HAP-1 (cell line): Measurements from ENCODE around the gene EVL.

Experiments
- DNase-seq, 2 experiments: peaks; one replicate each; pipeline ENCODE4 v3.0.0-alpha.2; 2016 to 2020; ENCODE audit warnings: low spot score in 2 of 2
- H3K27me3 ChIP-seq: fragments of 250-450 bp; sonication (Bioruptor Pico); 2 replicates; pipeline ENCODE4 v1.5.1; 2020; ENCODE audit warnings: low read depth, mild to moderate bottlenecking, moderate library complexity
- H3K36me3 ChIP-seq: fragments of 250-450 bp; sonication (Bioruptor Pico); replicated peaks from 2 replicates; pipeline ENCODE4 v1.5.1; 2020; ENCODE audit warnings: mild to moderate bottlenecking
- H3K4me1 ChIP-seq: fragments of 250-450 bp; sonication (Bioruptor Pico); 2 replicates; pipeline ENCODE4 v1.5.1; 2020; ENCODE audit warnings: mild to moderate bottlenecking
- H3K4me3 ChIP-seq: fragments of 250-450 bp; sonication (Bioruptor Pico); 2 replicates; pipeline ENCODE4 v1.5.1; 2020; ENCODE audit warnings: mild to moderate bottlenecking, moderate library complexity
- H3K9me3 ChIP-seq: fragments of 250-450 bp; sonication (Bioruptor Pico); 2 replicates; pipeline ENCODE4 v1.5.1; 2020; ENCODE audit warnings: mild to moderate bottlenecking, moderate library complexity
- in situ Hi-C: fragments of 300-500 bp; cut with MboI; formaldehyde crosslinking; loops from 3 replicates; pipeline ENCODE4 v1.14.3; 2020; ENCODE audit warnings: low sequenced_read_pairs, inconsistent platforms, mixed read lengths

The EVL gene

GRCh38 chr14:100065942-100066574, 836 bp downstream of the EVL start:
- no peak overlapping the region for H3K4me3 ChIP-seq
- in situ Hi-C loops = no loop called here
- H3K9me3 ChIP-seq = no peaks in the 10 kb centered on the region
- no peak for DNase-seq
- no peaks in the 10 kb centered on the region for H3K4me1 ChIP-seq
- H3K36me3 ChIP-seq = no peaks in the 10 kb centered on the region
- no peaks in the 10 kb centered on the region for H3K27me3 ChIP-seq

- no peak for DNase-seq
- Histone ChIP-seq H3K4me1 (no peaks in the 10 kb centered on the region), H3K27me3 (no peaks in the 10 kb centered on the region), H3K4me3 (no peak overlapping the region), H3K36me3 (no peaks in the 10 kb centered on the region), H3K9me3 (no peaks in the 10 kb centered on the region)
- in situ Hi-C loops = no loop called here
Measured at GRCh38 chr14:100066962-100067361, 1.7 kb downstream of the EVL start.

- no peak overlapping the region for H3K4me3 ChIP-seq
- no peaks in the 10 kb centered on the region for H3K27me3 ChIP-seq
- H3K36me3 ChIP-seq = no peaks in the 10 kb centered on the region
- H3K9me3 ChIP-seq = no peaks in the 10 kb centered on the region
- no peak for DNase-seq
- no peaks in the 10 kb centered on the region for H3K4me1 ChIP-seq
- in situ Hi-C loops = no loop called here
Measured at GRCh38 chr14:100067481-100067880, 2.3 kb downstream of the EVL start.

DNA sequence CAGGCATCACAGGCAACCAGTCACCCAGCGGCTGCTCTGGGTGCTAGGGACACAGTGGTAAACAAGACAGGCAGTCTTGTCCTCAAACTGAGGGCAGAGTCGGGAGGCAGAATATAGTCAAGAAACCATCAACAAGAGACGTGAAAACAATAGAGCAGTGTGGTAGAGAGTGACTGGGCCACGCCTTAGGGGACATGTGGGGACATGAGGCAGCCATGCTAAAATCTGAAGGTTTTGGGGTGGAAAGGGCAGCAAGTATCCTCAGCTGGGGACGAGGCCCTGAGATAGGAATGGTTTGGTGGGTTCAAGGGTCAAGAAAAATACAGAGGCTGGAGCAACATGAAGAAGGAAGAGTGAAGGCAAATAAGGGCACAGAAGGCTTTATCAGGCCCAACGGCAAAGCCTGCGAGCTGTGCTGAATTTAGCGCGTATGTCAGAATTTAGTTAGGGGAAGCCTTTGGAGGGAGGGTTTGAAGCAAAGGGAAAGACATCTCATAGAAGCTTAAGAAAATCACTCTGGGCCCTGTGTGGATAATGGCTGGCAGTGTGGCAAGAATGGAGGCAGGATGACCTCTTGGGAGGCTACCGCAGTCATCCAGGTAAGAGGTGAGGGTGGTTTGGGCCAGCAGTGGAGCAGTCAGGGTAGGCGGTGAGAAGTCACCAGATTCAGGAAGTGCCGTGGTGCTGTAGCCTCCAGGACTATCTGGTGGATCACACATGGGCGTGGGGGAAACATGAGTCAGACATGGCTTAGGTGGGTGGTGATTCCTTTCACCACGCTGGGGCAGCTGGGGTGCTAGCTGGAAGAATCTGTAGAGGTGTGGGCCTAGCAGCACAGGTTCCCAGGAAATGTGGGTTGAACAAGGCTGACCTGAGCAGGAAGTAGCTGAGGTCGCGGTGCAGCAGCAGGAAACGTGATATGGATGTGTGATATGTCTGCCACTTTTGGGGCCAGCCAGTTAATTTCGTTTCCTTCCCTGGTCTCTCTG, 3.0 kb downstream of the EVL start:
- Histone ChIP-seq H3K9me3 (no peaks in the 10 kb centered on the region), H3K36me3 (no peaks in the 10 kb centered on the region), H3K4me3 (no peak overlapping the region), H3K27me3 (no peaks in the 10 kb centered on the region), H3K4me1 (no peaks in the 10 kb centered on the region)
- no peak for DNase-seq
- in situ Hi-C loops = no loop called here

GRCh38 chr14:100069161-100069800, 4.1 kb downstream of the EVL start:
- Histone ChIP-seq H3K4me1 (no peaks in the 10 kb centered on the region), H3K27me3 (no peaks in the 10 kb centered on the region), H3K36me3 (no peaks in the 10 kb centered on the region), H3K9me3 (no peaks in the 10 kb centered on the region), H3K4me3 (no peak overlapping the region)
- in situ Hi-C loops = no loop called here
- no peak for DNase-seq

DNA sequence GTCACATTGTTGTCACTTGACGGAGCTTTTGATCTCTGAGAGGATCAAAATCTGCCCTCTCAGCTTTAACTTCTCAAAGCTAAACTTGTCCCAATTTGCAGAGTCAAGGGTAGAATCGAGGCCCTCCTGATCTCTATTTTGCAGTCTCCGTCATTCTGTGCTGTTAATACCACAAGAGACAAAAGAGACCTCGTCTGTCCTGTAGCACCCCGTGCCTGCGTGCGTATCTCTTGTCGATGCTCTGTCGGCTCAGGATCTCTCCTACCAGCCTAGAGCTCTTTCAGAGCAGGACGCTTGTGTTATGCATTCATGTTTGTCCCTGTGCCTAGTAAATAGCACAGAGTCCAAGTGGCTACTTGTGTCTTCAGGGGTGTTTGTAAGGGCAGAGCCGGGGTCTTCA, 5.1 kb downstream of the EVL start:
- no peaks in the 10 kb centered on the region for H3K36me3 ChIP-seq
- H3K9me3 ChIP-seq = no peaks in the 10 kb centered on the region
- no peak for DNase-seq
- H3K4me1 ChIP-seq = no peaks in the 10 kb centered on the region
- H3K4me3 ChIP-seq = no peak overlapping the region
- no peaks in the 10 kb centered on the region for H3K27me3 ChIP-seq
- in situ Hi-C loops = no loop called here

DNA sequence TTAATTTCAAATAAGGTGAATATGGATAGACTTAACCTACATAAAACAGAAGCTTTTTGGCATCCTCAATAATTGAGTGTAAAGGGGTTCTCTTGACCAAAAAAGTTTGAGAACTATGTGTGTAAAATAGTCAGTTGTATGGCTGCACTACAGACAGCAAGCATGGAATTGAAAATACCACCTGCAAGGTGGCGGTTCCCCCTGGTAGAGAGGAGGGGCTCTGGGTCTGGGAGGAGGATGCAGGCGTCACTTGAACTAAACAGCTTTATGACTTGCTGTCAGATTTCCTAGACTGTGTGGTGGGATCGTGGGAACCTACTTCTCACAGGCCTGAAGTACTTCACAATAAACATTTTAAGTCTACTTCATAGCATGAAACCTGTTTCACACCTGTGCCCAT, 6.3 kb downstream of the EVL start:
- Histone ChIP-seq H3K9me3 (no peaks in the 10 kb centered on the region), H3K27me3 (no peaks in the 10 kb centered on the region), H3K4me3 (no peak overlapping the region), H3K4me1 (no peaks in the 10 kb centered on the region), H3K36me3 (no peaks in the 10 kb centered on the region)
- no peak for DNase-seq
- in situ Hi-C loops = no loop called here

DNA sequence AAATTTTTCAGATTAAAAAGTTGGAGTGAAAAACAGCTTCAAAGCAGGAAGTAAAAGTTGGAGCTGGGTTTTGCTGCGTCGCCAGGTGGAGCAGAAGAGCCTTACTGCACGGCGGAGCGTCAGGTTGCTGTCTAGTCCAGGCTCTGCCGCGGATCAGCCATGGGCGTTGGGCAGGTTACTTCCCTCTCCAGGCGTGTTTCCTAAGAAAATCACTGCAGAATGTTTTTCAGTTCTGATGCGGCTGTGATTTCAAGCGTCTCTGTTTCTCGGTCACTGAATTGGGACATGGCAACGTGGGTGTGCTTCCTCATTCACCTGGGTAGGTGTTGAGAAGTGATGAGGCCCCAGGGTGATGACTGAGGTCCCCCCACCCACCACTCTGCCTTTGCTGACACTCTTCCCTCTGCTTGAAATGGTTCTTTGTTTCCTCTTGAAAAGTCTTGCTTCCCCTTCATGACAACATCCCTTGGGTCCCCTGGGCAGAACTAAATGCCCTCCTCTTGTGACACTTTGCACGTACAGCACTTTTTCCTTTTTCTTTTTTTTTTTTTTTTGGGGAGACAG, 7.6 kb downstream of the EVL start:
- Histone ChIP-seq H3K9me3 (no peaks in the 10 kb centered on the region), H3K27me3 (no peaks in the 10 kb centered on the region), H3K4me3 (no peak overlapping the region), H3K36me3 (no peaks in the 10 kb centered on the region), H3K4me1 (no peaks in the 10 kb centered on the region)
- DNase-seq = no peak
- in situ Hi-C loops = no loop called here

GRCh38 chr14:100073576-100074430, 8.6 kb downstream of the EVL start:
- H3K4me3 ChIP-seq = no peak overlapping the region
- no peak for DNase-seq
- no peaks in the 10 kb centered on the region for H3K9me3 ChIP-seq
- in situ Hi-C loops = no loop called here
- no peaks in the 10 kb centered on the region for H3K27me3 ChIP-seq
- no peaks in the 10 kb centered on the region for H3K4me1 ChIP-seq
- H3K36me3 ChIP-seq = no peaks in the 10 kb centered on the region

DNA sequence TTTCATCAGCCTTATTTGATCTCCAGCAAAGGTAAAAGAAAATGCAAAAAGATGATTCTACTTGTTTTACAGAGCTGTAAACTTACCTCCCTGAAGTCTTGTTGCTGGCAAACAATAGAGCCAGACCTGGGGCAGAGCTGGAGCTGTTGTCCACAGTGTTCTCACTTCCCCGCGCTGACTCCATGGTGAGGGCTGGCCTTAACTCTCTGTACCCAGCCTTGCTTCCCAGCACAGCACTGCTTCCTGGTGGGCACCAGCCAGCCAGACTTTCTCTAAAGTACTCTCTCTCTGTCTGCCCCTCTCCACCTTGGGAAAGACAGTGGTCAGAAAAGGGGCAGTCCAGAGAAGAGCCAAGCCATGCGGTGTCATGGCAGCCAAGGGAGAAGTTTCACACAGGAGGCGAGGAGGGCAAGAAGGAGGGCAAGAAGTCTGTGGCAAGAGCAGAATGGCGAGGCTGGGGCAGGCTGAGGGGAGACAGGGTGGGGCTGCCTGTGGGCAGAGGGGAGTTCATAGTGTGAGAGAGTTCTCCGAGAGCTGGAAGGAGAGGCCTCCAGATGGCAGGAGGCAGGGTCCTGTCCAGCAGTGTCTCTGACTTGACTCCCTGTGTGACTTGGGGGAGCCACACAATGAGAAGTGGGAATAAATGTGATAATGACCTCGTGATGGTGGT, 9.3 kb downstream of the EVL start:
- H3K36me3 ChIP-seq = no peaks in the 10 kb centered on the region
- no peaks in the 10 kb centered on the region for H3K4me1 ChIP-seq
- H3K4me3 ChIP-seq = no peak overlapping the region

DNA sequence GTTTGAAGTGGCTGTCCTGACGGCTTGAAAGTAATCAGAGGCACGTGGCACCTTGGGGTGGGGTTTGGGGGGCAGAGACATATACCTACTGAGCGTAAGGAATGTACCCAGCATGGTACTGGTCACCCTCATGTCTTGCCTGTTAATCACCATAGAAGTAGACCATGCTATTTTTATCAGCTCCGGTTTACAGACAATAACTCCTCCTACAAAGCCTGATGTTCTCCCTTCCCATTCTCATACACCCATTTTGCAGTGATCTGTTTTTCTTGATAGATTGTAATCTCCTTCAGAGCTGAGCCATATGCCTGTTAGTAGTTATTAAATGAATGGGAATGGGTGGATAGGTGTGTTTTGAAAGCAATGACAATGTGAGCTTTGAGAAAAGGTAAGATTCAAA, 10.5 kb downstream of the EVL start:
- Histone ChIP-seq H3K27me3 (no peaks in the 10 kb centered on the region), H3K4me1 (no peaks in the 10 kb centered on the region), H3K4me3 (no peak overlapping the region), H3K9me3 (no peaks in the 10 kb centered on the region), H3K36me3 (no peaks in the 10 kb centered on the region)
- in situ Hi-C loops = no loop called here
- no peak for DNase-seq

More for the DNA sequence above, 9.3 kb downstream of the EVL start:
- no peak for DNase-seq
- in situ Hi-C loops = no loop called here
- Histone ChIP-seq H3K9me3 (no peaks in the 10 kb centered on the region), H3K27me3 (no peaks in the 10 kb centered on the region)

DNA sequence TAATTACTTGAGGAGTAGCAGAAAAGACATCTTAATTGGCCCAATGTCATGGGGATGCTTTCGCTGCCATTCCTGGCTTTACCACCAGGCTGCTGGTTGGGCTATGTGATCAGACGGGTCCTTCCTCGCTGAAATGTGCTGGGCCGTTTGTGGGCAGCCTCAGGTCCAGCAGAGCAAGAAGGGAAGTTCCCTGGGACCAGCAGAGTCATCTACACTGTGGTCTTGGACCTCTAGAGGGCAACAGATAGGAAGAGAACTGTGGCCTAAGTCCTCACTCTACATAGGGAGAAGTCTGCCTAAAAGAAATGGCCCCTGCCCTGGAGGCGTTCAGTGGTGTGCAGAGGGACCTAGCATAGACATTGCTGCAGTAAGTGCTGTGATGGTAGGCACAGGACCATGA, 10.9 kb downstream of the EVL start:
- H3K4me1 ChIP-seq = no peaks in the 10 kb centered on the region
- H3K36me3 ChIP-seq = no peaks in the 10 kb centered on the region
- DNase-seq = no peak

GRCh38 chr14:100076606-100077005, 11.4 kb downstream of the EVL start:
- H3K36me3 ChIP-seq = no peaks in the 10 kb centered on the region
- no peaks in the 10 kb centered on the region for H3K4me1 ChIP-seq
- no peaks in the 10 kb centered on the region for H3K9me3 ChIP-seq
- in situ Hi-C loops = no loop called here
- no peak overlapping the region for H3K4me3 ChIP-seq
- no peaks in the 10 kb centered on the region for H3K27me3 ChIP-seq
- no peak for DNase-seq

More for the DNA sequence above, 10.9 kb downstream of the EVL start:
- in situ Hi-C loops = no loop called here
- Histone ChIP-seq H3K4me3 (no peak overlapping the region), H3K27me3 (no peaks in the 10 kb centered on the region), H3K9me3 (no peaks in the 10 kb centered on the region)
